ENCODE results near the gene CAMTA1.

The CAMTA1 gene

DNA sequence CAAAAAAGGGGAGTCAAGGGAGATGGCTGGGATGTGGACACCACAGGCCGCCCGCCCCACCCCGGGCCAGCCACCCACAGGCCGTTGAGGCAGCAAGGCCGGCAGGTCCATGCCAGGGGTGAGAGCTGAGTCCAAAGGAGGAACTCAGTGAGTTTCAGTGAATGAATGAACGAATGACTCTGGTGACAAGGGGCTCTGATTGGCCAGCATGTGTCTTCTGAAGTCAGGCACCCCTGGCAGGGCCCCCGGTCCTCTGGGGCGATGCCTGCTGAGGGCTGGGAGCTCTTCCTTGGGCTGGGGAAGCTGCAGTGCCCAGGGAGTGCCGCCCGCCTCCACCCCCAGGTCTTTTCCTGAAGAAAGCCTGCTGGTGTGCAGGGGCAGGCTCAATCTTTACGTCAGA lies 749.8 kb downstream of the CAMTA1 start:
- no peak overlapping the region for H3K4me3 ChIP-seq (ENCODE audit: low read length)
- DNase-seq (ENCODE audit: low read depth): no peak
- TF ChIP-seq, protein P1, sequence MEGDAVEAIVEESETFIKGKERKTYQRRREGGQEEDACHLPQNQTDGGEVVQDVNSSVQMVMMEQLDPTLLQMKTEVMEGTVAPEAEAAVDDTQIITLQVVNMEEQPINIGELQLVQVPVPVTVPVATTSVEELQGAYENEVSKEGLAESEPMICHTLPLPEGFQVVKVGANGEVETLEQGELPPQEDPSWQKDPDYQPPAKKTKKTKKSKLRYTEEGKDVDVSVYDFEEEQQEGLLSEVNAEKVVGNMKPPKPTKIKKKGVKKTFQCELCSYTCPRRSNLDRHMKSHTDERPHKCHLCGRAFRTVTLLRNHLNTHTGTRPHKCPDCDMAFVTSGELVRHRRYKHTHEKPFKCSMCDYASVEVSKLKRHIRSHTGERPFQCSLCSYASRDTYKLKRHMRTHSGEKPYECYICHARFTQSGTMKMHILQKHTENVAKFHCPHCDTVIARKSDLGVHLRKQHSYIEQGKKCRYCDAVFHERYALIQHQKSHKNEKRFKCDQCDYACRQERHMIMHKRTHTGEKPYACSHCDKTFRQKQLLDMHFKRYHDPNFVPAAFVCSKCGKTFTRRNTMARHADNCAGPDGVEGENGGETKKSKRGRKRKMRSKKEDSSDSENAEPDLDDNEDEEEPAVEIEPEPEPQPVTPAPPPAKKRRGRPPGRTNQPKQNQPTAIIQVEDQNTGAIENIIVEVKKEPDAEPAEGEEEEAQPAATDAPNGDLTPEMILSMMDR (conservative IDR thresholded peaks at IDR 0.05; ENCODE audit: low read depth, low read length): no peak

DNA sequence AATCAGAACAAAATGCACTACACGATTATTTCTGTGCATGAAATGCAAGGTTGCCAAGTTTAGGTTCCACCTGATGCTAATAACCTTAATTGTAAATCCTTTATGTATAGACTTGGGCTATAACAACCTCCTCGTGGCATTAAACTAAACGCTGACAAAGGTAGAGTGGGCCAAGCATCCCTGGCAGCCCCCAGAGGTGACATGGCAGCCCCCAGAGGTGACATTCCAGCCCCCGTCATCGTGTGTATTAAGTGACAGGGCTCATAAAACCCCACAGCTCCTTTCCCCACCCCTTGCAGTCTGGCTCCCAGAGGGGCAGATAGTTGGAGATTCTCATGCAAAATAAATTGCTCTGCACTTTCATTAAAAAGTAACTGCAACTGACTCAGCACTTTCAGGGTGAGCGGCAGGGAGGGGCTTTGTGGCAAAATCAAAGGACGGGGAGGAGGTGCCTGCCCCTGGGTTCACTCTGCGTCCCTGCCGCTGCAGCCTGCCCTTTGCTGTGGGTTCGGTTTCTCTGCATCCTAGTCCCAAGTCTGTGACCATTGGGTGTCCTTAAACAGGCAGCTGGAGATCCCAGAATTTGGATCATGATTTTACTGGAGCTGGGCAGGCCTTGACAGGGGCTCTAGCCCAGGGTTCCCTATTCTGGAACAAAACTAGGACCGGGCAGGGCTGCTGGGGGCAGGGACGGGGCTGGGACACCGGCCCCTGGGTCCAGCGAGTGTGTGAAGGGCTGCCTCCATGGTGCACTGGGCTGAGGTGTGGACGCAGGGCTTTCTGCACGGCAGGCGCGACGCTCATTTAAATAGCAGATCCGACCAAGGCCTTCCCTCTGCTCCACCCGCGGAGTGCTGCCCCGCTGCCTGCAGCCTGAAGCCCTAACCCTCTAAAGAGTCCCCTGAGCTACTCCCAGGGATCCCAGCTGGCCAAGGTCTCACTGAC lies 751.0 kb downstream of the CAMTA1 start:
- no peak for DNase-seq (ENCODE audit: low read depth)
- TF ChIP-seq, protein P1 (conservative IDR thresholded peaks at IDR 0.05; ENCODE audit: low read depth, low read length): no peak
- H3K4me3 ChIP-seq (ENCODE audit: low read length): no peak overlapping the region

DNA sequence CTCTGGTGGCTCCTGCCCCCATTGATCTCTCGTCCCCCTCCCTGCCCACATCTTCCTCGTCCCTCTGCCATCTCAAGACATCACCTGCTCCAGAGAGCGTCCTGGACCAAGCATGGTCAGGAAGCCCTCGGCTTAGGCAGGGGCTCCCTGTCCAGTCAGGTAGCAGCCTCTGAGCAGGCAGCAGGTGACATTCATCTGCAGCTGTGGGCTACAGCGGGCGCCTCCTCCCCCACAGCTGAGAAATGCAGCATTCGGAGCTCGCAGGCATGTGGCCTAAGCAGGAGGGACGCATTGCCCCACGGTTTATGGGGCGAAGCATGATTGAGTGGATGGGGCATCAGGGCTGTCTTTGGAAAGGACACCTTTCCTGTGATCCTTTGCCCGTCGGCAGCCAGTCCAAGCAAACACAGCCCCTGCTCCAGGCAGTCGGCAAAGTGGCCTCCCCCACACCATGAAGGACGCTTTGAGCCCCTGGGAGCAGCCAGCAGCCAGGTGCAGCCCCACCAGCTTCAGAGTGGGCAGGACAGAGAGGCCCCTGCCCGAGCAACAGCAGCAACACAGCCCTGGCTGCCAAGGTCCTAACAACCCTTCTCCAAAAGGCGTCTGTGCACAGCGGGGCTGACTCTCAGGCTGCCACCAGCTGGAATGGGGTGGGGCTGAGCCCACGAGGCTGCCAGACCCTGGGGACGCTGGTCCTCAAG lies 751.8 kb downstream of the CAMTA1 start:
- no peak for DNase-seq (ENCODE audit: low read depth)
- TF ChIP-seq, protein P1 (conservative IDR thresholded peaks at IDR 0.05; ENCODE audit: low read depth, low read length): no peak
- H3K4me3 ChIP-seq (ENCODE audit: low read length): no peak overlapping the region

DNA sequence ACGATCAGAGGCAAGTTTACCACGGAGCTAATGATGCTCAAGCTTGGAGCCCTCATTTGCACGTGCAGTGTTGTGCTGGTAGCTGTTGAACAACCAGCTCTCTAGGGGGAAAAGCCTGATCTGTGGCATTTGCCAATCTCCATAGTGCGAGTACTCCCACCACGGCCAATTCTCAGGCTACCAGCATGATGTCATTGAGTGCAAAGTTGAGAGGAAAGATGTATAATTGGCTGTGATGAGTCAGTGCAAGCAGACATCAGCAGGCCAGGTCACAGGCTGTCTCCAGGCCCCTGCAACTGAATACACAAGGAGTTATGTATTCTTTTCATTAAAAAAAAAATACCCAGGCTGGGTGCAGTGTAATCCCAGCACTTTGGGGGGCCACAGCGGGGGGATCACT lies 752.8 kb downstream of the CAMTA1 start:
- peak; percentile 47 for DNase-seq (ENCODE audit: low read depth)
- TF ChIP-seq, protein P1 (conservative IDR thresholded peaks at IDR 0.05; ENCODE audit: low read depth, low read length): no peak
- no peak overlapping the region for H3K4me3 ChIP-seq (ENCODE audit: low read length)

DNA sequence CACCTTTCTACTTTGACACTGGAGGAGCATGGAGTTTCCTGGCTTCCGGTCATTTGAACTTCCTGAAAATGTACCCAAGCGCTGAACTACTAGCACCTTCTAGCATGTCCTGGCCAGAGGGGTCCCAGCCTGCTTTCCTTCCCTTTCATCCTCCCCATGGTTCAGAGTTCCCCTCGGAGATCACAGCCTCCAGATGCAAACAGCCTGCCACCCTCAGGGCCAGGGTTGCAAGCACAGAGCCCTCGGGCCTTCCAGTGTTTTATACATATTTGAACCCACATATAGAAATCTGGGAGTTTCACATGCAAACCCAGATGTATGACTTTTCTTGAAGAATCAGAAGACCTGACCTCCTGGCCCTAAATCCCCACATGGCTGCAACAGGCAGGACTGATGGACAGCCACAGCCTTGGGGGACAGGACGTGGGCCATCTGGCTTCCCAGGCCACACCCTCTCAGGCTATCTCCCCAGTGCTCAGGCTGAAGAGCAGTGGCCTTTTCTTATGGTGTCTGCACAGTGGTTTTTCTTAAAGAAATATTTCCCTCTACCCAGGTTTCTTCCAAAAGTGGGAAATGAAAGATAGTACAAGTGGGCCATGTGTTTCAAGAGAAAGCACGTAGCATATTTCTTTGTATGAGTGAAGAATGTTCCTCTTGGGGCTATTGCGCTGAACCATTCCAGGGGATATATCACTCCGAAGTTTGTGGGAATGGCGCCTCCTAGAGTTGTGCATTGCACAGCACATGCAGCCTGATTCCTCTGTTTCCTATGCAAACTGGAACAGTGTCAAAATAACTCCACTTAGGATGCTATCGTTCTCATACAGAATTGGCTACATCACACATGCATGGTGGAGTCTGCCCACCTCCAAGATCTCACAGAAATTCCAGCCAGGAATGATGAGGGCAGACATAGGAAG lies 753.9 kb downstream of the CAMTA1 start:
- TF ChIP-seq, protein P1 (conservative IDR thresholded peaks at IDR 0.05; ENCODE audit: low read depth, low read length): peak; percentile 36
- no peak overlapping the region for H3K4me3 ChIP-seq (ENCODE audit: low read length)
- DNase-seq (ENCODE audit: low read depth): no peak

DNA sequence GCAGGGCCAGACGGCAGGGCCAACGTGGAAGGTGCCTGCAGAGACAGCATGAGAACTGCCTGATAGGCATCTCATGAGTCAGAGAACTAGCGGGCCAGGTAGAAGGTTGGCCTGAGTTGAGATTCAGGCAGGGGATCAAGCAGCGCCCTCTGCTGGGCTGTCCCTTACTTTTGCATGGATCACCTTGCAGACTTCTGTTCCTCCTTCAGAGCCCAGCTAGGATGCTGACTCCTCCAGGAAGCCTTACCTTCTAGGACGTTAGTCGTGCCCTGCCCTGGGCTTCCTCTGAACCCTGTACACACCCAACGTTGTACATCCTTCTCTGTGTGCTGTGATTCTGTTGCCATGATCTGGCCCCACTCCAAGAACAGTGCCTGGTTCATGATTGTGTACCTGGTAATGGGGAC lies 754.5 kb downstream of the CAMTA1 start:
- TF ChIP-seq, protein P1 (conservative IDR thresholded peaks at IDR 0.05; ENCODE audit: low read depth, low read length): peak; percentile 75
- DNase-seq (ENCODE audit: low read depth): peak; percentile 66
- H3K4me3 ChIP-seq (ENCODE audit: low read length): no peak overlapping the region

Data from retinal pigment epithelial cell (primary cell).